BE2C (cell line): ENCODE measurements around the gene MSLN.

Source experiments
- DNase-seq: peaks from one replicate; pipeline ENCODE4 v3.0.0-alpha.2; 2020
- H3K27me3 ChIP-seq: fragments of 250-450 bp; sonication (Bioruptor Pico); 2 replicates; pipeline ENCODE4 v1.5.1; 2020; ENCODE audit warnings: mild to moderate bottlenecking
- H3K36me3 ChIP-seq: fragments of 250-450 bp; sonication (Bioruptor Pico); 2 replicates; pipeline ENCODE4 v1.5.1; 2020; ENCODE audit warnings: mild to moderate bottlenecking
- H3K4me1 ChIP-seq: fragments of 250-450 bp; sonication (Bioruptor Pico); 2 replicates; pipeline ENCODE4 v1.5.1; 2020
- H3K4me3 ChIP-seq: 2 replicates; pipeline ENCODE4 v1.5.1; 2011; ENCODE audit warnings: low read depth, low read length
- H3K9me3 ChIP-seq: fragments of 250-450 bp; sonication (Bioruptor Pico); 2 replicates; pipeline ENCODE4 v1.5.1; 2020
- TF ChIP-seq, protein P1 (sequence below): IDR thresholded peaks from 2 replicates; pipeline ENCODE4 v1.5.1; 2012; ENCODE audit warnings: mild to moderate bottlenecking, low read depth, low read length

Gene MSLN

GRCh38 chr16:733382-734207 is 26.9 kb upstream of the MSLN start:
- Histone ChIP-seq H3K9me3 (no peaks in the 10 kb centered on the region), H3K36me3 (peaks cover 68% of the 10 kb centered on the region), H3K4me3 (no peak overlapping the region), H3K27me3 (no peaks in the 10 kb centered on the region), H3K4me1 (no peaks in the 10 kb centered on the region)
- TF ChIP-seq, protein P1, sequence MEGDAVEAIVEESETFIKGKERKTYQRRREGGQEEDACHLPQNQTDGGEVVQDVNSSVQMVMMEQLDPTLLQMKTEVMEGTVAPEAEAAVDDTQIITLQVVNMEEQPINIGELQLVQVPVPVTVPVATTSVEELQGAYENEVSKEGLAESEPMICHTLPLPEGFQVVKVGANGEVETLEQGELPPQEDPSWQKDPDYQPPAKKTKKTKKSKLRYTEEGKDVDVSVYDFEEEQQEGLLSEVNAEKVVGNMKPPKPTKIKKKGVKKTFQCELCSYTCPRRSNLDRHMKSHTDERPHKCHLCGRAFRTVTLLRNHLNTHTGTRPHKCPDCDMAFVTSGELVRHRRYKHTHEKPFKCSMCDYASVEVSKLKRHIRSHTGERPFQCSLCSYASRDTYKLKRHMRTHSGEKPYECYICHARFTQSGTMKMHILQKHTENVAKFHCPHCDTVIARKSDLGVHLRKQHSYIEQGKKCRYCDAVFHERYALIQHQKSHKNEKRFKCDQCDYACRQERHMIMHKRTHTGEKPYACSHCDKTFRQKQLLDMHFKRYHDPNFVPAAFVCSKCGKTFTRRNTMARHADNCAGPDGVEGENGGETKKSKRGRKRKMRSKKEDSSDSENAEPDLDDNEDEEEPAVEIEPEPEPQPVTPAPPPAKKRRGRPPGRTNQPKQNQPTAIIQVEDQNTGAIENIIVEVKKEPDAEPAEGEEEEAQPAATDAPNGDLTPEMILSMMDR = peak; percentile 65
- DNase-seq = peak; percentile 83

GRCh38 chr16:734208-734980 is 26.1 kb upstream of the MSLN start:
- Histone ChIP-seq H3K4me1 (no peaks in the 10 kb centered on the region), H3K27me3 (no peaks in the 10 kb centered on the region), H3K36me3 (peaks cover 70% of the 10 kb centered on the region), H3K4me3 (no peak overlapping the region), H3K9me3 (no peaks in the 10 kb centered on the region)
- no peak for DNase-seq
- TF ChIP-seq, protein P1 = no peak

- TF ChIP-seq, protein P1 = no peak
- no peak for DNase-seq
- Histone ChIP-seq H3K4me1 (no peaks in the 10 kb centered on the region; the same call in 1 of the 2 replicates), H3K9me3 (no peaks in the 10 kb centered on the region), H3K36me3 (peaks cover 64% of the 10 kb centered on the region), H3K4me3 (no peak overlapping the region), H3K27me3 (no peaks in the 10 kb centered on the region)
Observed at GRCh38 chr16:734981-735881, 25.3 kb upstream of the MSLN start.

DNA sequence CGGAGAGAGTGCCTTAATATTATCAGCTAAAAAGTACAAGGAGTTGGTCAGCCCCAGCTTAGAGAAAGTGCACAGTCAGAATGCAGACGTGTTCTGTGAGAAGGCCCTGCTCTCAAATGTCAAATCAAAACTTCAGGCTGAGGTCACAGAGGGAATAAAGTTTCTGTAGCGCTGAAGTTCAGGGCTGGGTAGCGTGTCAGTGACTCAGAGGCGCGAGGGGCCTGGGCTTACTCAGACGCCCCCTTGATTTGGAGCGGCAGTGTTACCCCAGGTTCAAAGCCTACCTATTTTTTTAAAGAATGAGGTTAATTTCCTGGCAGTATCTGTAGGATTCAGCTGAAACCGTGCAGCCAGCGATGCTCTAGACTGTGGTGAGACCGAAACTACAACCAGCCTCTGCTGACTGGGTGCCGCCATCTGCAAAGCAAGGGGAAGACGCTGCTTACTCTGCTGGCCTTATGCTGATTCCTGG is 24.5 kb upstream of the MSLN start:
- no peaks in the 10 kb centered on the region; the same call in 1 of the 2 replicates for H3K4me1 ChIP-seq
- no peaks in the 10 kb centered on the region for H3K9me3 ChIP-seq
- peaks cover 57% of the 10 kb centered on the region for H3K36me3 ChIP-seq
- no peak overlapping the region for H3K4me3 ChIP-seq
- no peak for DNase-seq
- H3K27me3 ChIP-seq = no peaks in the 10 kb centered on the region
- TF ChIP-seq, protein P1 = no peak

GRCh38 chr16:736936-737481 is 23.5 kb upstream of the MSLN start:
- Histone ChIP-seq H3K36me3 (peaks cover 50% of the 10 kb centered on the region), H3K4me3 (no peak overlapping the region)

More at GRCh38 chr16:736936-737481, 23.5 kb upstream of the MSLN start:
- TF ChIP-seq, protein P1 = no peak
- Histone ChIP-seq H3K4me1 (no peaks in the 10 kb centered on the region; the same call in 1 of the 2 replicates), H3K27me3 (no peaks in the 10 kb centered on the region), H3K9me3 (no peaks in the 10 kb centered on the region)
- no peak for DNase-seq
